ENCODE data around the gene TSPAN16. TPM values are rescaled to one million over a fixed set of nuclear protein-coding genes. Genes with fewer than 3 reads are reported as not detected.

The TSPAN16 gene
- total and polyA plus RNA-seq, 2 of the 13 experiments (the other 11 are each of a cell fraction or from before 2014, with no cell fraction given) = not detected

DNA sequence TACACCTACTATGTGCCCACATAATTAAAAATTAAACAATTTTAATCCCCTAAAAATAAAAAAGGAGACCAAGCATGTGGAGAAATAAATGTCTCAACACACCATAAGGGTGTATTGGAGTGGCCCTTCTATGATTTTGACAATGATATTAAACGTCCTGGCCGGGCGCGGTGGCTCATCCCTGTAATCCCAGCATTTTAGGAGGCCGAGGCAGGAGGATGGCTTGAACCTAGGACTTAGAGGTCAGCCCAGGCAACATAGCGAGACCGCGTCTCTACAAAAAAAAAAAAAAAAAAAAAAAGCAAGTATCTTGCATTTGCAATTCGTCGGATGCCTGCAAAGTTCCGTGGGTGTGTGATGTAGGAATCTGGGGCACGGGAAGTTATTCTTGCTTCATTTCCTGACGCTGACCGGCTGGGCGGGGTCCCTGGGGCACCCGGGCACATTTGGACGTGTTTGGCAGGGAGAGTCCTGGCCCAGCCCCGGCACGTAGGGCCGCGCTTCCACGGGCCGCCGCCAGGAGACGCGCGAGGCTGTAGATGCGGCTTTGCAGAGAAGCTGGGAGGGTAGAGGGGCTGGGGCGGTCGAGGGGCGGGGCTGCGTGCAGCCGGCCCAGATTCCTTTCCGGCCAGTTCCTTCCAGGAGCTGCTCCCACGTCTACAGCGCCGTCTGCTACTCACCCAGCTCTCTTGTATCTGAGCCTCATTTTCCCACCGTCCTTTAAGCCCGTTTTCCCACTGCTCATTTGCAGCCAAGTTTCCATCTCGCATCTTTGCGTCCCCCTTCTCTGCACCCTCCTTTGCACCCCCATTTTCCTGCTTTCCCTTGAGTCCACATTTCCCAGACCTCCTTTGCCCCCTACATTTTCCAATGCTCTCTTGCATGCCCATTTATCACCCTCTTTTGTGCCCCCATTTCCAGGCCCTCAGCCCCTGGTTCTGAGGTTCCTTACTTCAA lies 2.2 kb upstream of the TSPAN16 start (continued):
- TF ChIP-seq, protein P1, sequence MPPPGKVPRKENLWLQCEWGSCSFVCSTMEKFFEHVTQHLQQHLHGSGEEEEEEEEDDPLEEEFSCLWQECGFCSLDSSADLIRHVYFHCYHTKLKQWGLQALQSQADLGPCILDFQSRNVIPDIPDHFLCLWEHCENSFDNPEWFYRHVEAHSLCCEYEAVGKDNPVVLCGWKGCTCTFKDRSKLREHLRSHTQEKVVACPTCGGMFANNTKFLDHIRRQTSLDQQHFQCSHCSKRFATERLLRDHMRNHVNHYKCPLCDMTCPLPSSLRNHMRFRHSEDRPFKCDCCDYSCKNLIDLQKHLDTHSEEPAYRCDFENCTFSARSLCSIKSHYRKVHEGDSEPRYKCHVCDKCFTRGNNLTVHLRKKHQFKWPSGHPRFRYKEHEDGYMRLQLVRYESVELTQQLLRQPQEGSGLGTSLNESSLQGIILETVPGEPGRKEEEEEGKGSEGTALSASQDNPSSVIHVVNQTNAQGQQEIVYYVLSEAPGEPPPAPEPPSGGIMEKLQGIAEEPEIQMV (CRISPR knock-in tag; IDR thresholded peaks at IDR 0.05; ENCODE audit: low read depth) = no peak
- TF ChIP-seq ZNF326 (CRISPR knock-in tag; IDR thresholded peaks at IDR 0.05; ENCODE audit: borderline replicate concordance) = no peak
- TF ChIP-seq FOXC1 (CRISPR knock-in tag; IDR thresholded peaks at IDR 0.05; ENCODE audit: borderline replicate concordance) = 0 out of 2 replicates have a peak, but pooled peaks have one; percentile 55
- no peak for TF ChIP-seq NR2F6 (IDR thresholded peaks at IDR 0.05)
- TF ChIP-seq NR2F6 (CRISPR knock-in tag; IDR thresholded peaks at IDR 0.05) = peak; percentile 33; the same call in 1 of the 2 replicates
- peak; percentile 63 for TF ChIP-seq FOSL2 (CRISPR knock-in tag; IDR thresholded peaks at IDR 0.05)
- no peak for TF ChIP-seq ZNF484 (CRISPR knock-in tag; IDR thresholded peaks at IDR 0.05; ENCODE audit: borderline replicate concordance, low read depth)
- TF ChIP-seq ZNF556 (CRISPR knock-in tag; IDR thresholded peaks at IDR 0.05; ENCODE audit: borderline replicate concordance) = peak; percentile 35; the same call in 1 of the 2 replicates
- no peak for TF ChIP-seq THYN1 (CRISPR knock-in tag; IDR thresholded peaks at IDR 0.05; ENCODE audit: borderline replicate concordance, low read depth)
- no peak for TF ChIP-seq ZNF34 (CRISPR knock-in tag; IDR thresholded peaks at IDR 0.05; ENCODE audit: borderline replicate concordance)
- TF ChIP-seq ZNF142 (CRISPR knock-in tag; IDR thresholded peaks at IDR 0.05) = peak; percentile 25; the same call in 1 of the 2 replicates
- no peak for TF ChIP-seq ZNF12 (CRISPR knock-in tag; IDR thresholded peaks at IDR 0.05)
- no peak for TF ChIP-seq ATAD3A (CRISPR knock-in tag; IDR thresholded peaks at IDR 0.05)
- TF ChIP-seq, protein P2, sequence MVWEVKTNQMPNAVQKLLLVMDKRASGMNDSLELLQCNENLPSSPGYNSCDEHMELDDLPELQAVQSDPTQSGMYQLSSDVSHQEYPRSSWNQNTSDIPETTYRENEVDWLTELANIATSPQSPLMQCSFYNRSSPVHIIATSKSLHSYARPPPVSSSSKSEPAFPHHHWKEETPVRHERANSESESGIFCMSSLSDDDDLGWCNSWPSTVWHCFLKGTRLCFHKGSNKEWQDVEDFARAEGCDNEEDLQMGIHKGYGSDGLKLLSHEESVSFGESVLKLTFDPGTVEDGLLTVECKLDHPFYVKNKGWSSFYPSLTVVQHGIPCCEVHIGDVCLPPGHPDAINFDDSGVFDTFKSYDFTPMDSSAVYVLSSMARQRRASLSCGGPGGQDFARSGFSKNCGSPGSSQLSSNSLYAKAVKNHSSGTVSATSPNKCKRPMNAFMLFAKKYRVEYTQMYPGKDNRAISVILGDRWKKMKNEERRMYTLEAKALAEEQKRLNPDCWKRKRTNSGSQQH (CRISPR knock-in tag; IDR thresholded peaks at IDR 0.05; ENCODE audit: low read depth) = 0 out of 2 replicates have a peak, but pooled peaks have one; percentile 69
- TF ChIP-seq PAF1 (CRISPR knock-in tag; IDR thresholded peaks at IDR 0.05) = no peak
- TF ChIP-seq TARDBP (CRISPR knock-in tag; IDR thresholded peaks at IDR 0.05) = peak; percentile 47; the same call in 1 of the 2 replicates
- TF ChIP-seq ZNF724P (CRISPR knock-in tag; IDR thresholded peaks at IDR 0.05; ENCODE audit: borderline replicate concordance) = peak; percentile 27; the same call in 1 of the 2 replicates
- no peak for TF ChIP-seq ZNF549 (CRISPR knock-in tag; IDR thresholded peaks at IDR 0.05)
